Stimulated activated CD4-positive, alpha-beta T cell treated with anti-CD3 and anti-CD28 coated beads, TNF-alpha, amount 100 ng/mL, for 48 hours (primary cell): ENCODE results near the gene MGAM2.
"Not testable (repeated sequence)": the region's sequence is repeated elsewhere in the genome, so short reads cannot be mapped to it uniquely, and the experiment has no call there.

Experiments
- DNase-seq, 3 donors: peaks; one replicate each; pipeline ENCODE4 v3.0.0-alpha.2; 2020; ENCODE audit warnings: low read depth in 3 of 3

MGAM2 gene

DNA sequence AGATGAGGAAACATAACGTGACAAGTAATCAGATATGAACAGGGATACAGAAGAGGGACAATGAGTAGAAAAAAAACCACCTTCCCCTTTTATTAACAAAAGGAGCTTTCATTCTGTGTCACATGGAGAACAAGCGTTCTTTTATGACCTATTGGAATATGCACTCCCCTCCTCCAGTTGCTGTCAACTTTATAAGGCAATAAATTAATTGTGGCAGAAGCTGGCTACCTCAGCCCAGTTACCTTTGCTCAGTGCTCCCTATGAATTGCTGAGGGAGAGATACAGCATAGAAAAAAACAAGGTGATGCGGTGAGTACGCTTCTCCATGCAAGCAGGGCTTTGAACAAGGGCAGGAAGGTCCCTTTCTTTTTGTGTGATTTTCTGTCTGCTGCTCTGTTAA is at the start of gene MGAM2:
TSS of gene MGAM2 (plus strand) at position 220 of the 400 bp plus-strand sequence. CDS start 5,156 bp downstream, outside the sequence.
- no peak for DNase-seq

DNA sequence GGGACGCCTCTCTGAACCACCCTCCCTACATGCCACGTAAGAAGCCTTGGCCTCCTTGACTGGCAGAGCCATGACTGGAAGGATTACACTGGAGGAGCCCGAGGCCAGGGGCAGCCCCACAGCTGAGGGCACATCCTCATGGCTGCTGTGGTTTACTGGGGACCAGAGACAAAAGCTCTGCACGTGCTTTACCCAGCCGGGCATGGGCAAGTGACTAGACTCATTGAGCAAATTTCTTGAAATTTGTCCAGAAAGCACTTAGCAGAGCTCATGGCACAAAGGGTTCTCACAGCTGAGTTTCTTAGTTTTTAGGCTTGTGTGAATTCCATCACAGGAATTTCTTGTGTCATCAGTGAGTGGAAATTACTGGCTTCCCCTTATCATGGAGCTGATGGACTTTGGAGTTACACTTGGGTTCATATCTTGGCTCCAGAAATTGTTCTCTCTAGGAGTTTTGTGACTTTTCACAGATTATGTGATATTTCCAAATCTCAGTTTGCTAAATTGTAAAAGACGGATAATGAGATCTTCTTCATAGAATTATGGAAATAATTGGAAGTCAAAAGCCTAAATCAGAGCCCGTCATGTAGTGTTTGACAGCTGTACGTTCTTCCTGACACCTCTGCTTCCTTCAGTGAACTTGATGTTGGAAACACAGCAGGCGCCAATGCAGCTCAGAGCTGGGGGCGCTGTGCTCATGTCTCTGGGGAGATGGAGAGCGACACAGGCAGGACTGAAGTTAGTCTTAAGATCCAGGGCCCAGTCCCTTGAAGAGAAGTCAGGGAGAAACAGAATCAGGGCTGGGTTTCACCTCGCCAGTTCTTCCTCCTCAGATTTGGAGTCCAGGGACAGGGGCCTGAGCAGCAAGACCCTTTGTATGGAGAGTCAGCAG is 47.7 kb upstream of the MGAM2 start:
- no peak for DNase-seq

- DNase-seq = no peak
These were observed 45.0 kb upstream of the MGAM2 start for GRCh38 chr7:142066536-142066935.

DNA sequence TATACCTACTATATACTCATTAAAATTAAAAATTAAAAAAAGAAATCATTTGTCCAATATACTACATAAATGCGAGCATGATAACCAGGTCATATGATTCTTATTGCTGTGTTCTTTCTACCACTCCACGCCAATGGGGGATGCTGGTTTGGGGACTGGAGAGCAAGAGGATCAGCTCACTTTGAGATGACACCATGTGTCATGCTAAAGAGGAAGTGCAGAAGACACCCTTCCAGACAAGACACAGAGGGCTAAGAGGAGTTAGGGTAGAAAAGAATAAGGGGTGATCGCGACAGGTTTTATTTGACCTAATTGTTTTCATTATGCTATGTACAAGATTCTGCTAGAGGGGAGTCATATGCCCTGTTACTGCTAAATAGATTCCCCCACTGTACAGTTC is 33.8 kb upstream of the MGAM2 start:
- DNase-seq = no peak

DNA sequence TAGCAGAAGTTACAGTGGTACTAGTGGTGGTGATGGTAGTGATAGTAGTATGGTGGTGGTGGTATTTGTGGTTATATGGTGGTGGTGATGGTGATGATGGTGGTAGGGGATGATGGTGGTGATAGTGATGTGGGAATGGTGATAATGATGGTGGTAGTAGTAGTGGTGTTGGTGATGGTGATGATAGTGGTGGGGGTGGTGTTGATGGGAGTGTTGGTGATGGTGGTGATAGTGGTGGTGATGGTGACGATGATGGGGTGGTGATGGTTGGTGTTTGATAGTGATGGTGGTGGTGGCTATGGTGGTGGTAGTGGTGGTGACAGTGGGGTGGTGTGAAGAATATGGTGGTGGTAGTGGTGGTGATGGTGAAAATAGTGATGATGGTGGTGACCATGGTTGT is 27.9 kb upstream of the MGAM2 start:
- no peak for DNase-seq

- no peak for DNase-seq
These were observed 26.1 kb upstream of the MGAM2 start for GRCh38 chr7:142085428-142085827.

- DNase-seq = no peak
These were observed 23.4 kb upstream of the MGAM2 start for GRCh38 chr7:142088022-142088714.

- no peak for DNase-seq
These were observed 22.5 kb upstream of the MGAM2 start for GRCh38 chr7:142089035-142089434.

DNA sequence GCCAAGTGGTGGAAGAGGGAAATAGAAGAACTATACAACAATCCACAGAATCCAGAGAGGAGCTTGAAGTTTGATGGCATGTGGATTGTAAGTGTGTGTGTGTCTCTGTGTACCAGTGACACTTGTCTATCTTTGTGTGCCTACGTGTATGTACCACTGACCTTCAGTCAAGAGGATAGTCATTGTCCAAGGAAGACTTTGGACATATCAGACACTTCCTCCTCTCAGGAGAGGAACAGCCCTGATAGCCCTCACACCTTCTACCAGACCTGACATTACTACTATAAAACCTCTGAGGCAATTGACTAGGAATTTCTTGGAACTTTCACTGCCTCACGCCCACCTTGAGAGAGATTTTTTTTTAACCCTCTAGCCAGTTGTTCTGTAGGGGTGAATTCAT is 19.6 kb upstream of the MGAM2 start:
- DNase-seq = no peak

GRCh38 chr7:142094861-142095260 is 16.7 kb upstream of the MGAM2 start:
- DNase-seq = no peak

DNA sequence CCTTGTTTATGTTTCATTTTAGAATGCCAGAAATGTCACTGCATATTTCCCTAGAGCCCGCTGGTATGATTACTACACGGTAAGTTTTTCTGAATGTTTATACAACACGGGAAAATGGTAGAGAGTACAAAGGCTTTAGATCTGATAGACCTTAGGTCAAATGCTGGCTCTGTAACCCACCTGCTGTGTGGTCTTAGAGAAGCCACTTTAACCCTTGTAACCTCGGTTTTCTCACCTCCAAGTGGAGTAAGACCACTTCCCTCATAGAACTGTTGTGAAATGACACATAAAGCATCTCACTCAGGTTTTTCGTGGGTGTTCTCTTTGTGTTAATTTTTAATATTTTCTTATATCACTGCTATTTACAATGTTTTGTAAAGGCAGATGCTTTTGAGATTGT is 13.9 kb upstream of the MGAM2 start:
- DNase-seq = no peak

DNA sequence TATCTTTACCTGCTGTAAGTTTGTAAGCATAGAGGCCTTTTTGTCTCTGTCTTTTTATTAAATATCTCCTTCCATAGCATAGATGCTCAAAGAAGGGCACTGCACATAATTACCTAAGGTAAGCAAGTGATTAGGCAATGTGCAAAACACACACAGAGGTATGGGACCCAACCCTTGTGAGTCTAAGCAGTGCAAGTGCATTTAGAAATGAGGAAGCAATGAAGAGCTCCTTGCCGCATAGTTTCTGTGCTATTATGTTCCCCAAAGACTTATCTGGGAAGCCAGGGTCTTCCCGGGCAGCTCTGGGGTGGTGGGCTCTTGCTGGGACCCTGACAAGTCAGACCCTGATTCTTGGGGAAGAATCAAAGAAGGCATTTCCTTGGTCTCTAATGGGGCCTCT is 13.5 kb upstream of the MGAM2 start:
- no peak for DNase-seq

DNA sequence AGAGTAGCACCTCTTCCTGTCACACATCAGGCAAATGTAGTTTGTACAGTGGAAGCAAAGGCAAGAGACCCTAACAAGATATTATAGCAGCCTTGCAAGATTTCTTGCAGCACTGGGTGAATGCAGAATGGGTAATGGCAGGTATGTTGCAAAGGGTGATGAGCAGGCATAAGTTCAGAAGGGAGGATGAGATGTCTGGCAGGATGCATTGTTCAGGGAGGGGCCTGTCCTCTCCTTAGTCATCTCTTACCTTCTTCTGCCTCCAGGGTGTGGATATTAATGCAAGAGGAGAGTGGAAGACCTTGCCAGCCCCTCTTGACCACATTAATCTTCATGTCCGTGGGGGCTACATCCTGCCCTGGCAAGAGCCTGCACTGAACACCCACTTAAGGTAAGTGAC is 12.2 kb upstream of the MGAM2 start:
- DNase-seq = not testable (repeated sequence)

- DNase-seq = no peak
These were observed 10.9 kb upstream of the MGAM2 start for GRCh38 chr7:142100634-142101033.

GRCh38 chr7:142101794-142102193 is 9.7 kb upstream of the MGAM2 start:
- DNase-seq = not testable (repeated sequence)

GRCh38 chr7:142104550-142105527 is 6.7 kb upstream of the MGAM2 start:
- no peak for DNase-seq

DNA sequence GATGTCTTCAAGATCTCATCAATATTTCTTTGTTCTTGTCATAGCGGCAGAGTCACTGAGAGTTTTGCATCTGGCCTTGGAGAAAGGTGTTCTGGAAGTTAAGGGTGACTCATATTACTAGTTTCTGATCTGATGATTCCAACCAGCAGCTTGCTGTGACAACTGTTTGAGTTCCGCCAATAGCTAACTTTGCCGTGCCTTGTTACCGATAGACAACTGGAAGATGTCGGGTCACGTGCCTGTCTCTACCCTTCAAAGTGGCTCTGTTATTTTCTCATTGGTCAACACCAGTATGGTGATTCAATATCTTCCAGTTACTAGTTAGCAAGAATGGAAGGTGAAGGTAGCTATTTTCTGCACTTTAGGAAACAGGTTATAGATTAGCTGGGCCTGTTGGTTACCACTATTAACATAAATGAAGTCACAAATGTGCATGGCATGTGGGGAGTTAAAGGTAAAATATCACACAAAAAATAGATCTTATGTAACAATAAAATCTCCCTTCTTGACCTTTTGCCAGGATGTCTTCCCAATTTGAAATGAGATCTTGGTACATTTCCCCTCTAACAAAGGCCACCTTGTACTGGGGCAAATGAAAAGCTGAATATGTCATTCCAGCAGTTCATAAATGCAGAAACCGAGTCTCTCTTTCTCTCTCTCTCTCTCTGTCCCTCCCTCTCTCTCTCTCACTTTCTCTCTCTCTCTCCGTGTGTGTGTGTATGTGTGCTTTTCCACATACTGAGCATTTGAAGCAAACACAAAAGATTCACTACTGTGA is 2.6 kb upstream of the MGAM2 start:
- DNase-seq = no peak

DNA sequence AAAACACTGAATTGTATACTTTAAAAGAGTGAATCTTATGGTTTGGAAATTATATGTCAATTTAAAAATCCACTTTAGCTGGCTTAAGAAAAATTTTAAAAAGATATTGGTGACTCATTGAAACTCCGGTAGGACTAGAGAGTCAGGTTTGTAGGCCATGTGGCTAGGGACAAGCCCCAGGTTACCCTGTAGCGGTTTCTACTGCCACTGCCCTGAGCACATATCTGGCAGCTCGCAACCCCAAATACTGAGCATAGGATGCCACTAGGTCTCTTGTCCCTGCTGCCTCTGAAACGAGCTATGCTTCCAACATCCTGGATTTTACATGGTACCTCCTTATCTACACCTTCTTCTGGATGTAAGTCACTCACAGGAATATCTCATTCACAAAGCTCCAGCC is 1.4 kb upstream of the MGAM2 start:
- no peak for DNase-seq

DNA sequence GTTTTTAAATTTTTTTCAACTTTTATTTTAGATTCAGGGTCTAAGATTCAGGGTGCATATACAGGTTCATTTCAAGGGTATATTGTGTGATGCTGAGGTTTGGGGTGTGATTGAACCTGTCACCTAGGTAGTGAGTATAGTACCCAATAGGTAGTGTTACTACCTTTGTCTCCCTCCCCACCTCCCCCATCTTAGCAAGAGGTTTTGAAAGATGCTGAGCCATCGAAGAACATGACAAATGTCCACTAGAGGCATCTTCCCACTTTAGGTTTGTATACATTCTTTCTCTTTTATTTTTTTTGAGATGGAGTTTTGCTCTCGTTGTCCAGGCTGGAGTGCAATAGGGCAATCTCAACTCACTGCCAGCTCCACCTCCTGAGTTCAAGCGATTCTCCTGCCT is 880 bp upstream of the MGAM2 start:
- no peak for DNase-seq

DNA sequence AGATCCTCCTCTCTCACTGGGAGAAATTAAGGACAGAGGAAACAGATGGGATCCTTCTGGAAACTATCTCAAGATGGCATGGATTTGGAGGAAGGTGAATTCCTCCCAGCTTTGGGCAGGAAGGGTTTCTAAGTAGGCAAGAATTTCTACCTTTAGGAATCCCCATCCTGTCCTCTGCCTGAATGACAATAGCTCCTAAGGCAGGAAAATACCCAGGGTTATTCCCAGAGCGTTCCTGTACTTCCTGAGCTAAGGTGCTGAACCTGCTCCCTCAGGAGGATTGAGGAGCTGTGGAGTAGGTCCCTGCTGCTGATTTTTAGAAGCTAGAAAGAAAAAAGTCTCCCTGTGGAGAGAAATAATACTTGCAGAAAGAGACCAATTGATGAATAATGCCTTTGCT is 568 bp downstream of the MGAM2 start:
- no peak for DNase-seq

GRCh38 chr7:142114207-142114606 is 2.7 kb downstream of the MGAM2 start:
- no peak for DNase-seq
